ENCODE data around the gene ZNF160.
"Not testable (repeated sequence)": the region's sequence is repeated elsewhere in the genome, so short reads cannot be mapped to it uniquely, and the experiment has no call there.

DNA sequence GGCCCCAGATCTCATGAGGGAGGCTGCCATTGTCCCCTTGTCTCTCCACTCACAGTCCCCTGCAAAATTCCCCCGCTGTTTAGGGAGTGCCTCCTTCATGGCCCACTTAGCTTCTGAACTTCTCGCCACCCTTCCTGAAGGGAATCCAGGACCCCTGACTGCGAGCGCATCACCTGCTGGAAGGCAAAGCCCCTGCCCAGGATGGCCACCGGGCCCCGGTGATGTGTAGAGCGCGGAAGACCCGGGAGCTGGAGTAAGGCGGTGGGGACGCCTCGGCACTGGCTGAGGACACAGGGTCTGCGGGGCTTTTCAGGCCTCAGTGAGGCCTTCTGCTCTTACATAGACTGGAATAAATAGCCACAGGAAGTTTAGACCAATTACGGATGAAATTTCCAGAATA lies 4.7 kb downstream of the ZNF160 start:
- TF ChIP-seq POLR2A, POLR2AphosphoS5, EP300 (IDR thresholded peaks at IDR 0.05): not testable (repeated sequence)
- TF ChIP-seq, protein P1, sequence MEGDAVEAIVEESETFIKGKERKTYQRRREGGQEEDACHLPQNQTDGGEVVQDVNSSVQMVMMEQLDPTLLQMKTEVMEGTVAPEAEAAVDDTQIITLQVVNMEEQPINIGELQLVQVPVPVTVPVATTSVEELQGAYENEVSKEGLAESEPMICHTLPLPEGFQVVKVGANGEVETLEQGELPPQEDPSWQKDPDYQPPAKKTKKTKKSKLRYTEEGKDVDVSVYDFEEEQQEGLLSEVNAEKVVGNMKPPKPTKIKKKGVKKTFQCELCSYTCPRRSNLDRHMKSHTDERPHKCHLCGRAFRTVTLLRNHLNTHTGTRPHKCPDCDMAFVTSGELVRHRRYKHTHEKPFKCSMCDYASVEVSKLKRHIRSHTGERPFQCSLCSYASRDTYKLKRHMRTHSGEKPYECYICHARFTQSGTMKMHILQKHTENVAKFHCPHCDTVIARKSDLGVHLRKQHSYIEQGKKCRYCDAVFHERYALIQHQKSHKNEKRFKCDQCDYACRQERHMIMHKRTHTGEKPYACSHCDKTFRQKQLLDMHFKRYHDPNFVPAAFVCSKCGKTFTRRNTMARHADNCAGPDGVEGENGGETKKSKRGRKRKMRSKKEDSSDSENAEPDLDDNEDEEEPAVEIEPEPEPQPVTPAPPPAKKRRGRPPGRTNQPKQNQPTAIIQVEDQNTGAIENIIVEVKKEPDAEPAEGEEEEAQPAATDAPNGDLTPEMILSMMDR (IDR thresholded peaks at IDR 0.05), result not testable (repeated sequence)

All from sigmoid colon (tissue), 4 donors.